Effector memory CD4-positive, alpha-beta T cell (primary cell): ENCODE data around the gene MICAL3.

ENCODE experiments used
- DNase-seq, 3 donors: peaks; one replicate each; pipeline ENCODE4 v3.0.0-alpha.2; 2020
- H3K27ac ChIP-seq: 2 replicates; pipeline ENCODE4 v1.7.0; 2013; ENCODE audit warnings: mild to moderate bottlenecking, low read length, moderate library complexity; ENCODE audit not compliant: insufficient read depth, poor library complexity, severe bottlenecking
- H3K27me3 ChIP-seq: replicated peaks from 2 replicates; pipeline ENCODE4 v1.7.0; 2013; ENCODE audit warnings: mild to moderate bottlenecking, low read length; ENCODE audit not compliant: insufficient read depth, control insufficient read depth, poor library complexity, severe bottlenecking
- H3K36me3 ChIP-seq: 2 replicates; pipeline ENCODE4 v1.7.0; 2013; ENCODE audit warnings: mild to moderate bottlenecking, low read length, moderate library complexity; ENCODE audit not compliant: control insufficient read depth, insufficient read depth
- H3K4me1 ChIP-seq: 2 replicates; pipeline ENCODE4 v1.7.0; 2013; ENCODE audit warnings: low read length, mild to moderate bottlenecking; ENCODE audit not compliant: control insufficient read depth, insufficient read depth, poor library complexity, severe bottlenecking
- H3K4me3 ChIP-seq: 2 replicates; pipeline ENCODE4 v1.7.0; 2013; ENCODE audit warnings: low read length, low read depth, mild to moderate bottlenecking; ENCODE audit not compliant: insufficient read depth, poor library complexity, severe bottlenecking
- H3K9me3 ChIP-seq: 2 replicates; pipeline ENCODE4 v1.7.0; 2013; ENCODE audit warnings: mild to moderate bottlenecking, low read length, moderate library complexity; ENCODE audit not compliant: control insufficient read depth

MICAL3 gene

DNA sequence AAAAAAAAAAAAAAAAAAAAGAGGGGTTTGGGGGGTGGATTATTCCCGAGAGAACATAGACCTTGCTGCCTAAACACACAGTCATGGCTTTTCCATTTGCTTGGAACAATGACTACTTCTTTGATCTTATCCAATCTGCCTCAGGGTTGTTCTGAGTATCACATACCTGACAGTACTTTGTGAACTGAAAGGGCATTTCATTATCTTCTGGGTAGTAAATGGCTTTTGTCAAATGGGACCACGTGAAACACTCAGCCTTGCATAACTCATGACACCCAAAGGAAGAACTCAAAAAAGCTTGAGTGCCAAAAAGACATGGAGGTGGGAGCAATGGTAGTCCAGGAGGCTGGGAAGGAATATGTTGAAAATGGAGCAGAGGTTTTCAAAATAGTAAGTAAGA is 126.9 kb downstream of the MICAL3 start:
- no peaks in the 10 kb centered on the region for H3K27me3 ChIP-seq
- no peaks in the 10 kb centered on the region for H3K9me3 ChIP-seq
- no peak for DNase-seq
- no peak overlapping the region for H3K27ac ChIP-seq
- H3K4me1 ChIP-seq: no peaks in the 10 kb centered on the region
- H3K4me3 ChIP-seq: no peak overlapping the region
- peaks cover 27% of the 10 kb centered on the region for H3K36me3 ChIP-seq

DNA sequence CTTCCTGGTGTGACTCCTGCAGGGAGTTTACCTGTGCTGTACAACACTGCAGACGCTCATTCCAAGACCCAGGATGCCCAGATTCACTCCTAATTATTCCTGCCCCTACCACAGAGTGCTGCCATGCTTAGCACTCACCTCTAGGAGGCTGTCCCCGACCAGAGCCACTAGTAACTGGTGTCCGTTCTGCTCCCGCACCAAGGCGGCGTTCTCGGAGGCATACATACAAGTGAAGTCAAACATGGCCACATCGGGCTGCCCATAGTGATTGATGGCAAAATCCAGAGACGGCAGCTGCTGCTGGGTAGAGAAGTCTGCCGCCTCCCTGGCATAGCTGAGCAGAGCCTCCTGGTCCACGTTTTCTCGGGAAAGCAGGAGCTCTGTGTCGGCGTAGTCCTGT is 127.8 kb downstream of the MICAL3 start:
- no peak for DNase-seq
- no peak overlapping the region for H3K27ac ChIP-seq
- H3K4me3 ChIP-seq: no peak overlapping the region
- H3K4me1 ChIP-seq: no peaks in the 10 kb centered on the region
- no peaks in the 10 kb centered on the region for H3K9me3 ChIP-seq
- no peaks in the 10 kb centered on the region for H3K27me3 ChIP-seq
- H3K36me3 ChIP-seq: peaks cover 24% of the 10 kb centered on the region

DNA sequence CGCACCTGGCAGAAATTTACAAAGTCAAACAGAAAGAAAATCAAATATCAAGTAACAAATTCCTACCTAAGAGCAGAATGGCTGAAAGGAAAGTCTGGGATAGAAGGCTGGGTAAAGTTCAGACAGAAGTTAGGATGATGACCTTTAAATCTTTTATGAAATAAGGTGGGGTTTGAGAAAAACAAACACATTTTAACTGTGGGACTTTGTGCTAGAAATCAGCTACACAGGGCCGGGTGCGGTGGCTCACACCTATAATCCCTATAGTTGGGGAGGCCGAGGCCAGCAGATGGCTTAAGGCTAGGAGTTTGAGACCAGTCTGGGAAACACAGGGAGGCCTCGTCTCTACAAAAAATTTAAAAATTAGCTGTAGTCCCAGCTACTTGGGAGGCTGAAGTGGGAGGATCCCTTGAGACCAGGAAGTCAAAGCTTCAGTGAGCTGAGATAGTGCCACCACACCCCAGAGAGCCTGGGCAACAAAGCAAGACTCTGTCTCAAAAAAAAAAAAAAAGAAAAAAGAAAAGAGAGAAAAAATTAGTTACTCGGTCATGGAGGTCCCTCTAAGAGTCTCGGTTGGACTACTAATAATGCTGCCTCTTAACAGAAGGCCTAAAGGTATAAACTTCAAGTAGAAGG is 130.3 kb downstream of the MICAL3 start:
- Histone ChIP-seq H3K36me3 (peaks cover 15% of the 10 kb centered on the region), H3K9me3 (no peaks in the 10 kb centered on the region), H3K4me1 (no peaks in the 10 kb centered on the region), H3K4me3 (no peak overlapping the region), H3K27me3 (no peaks in the 10 kb centered on the region), H3K27ac (no peak overlapping the region)
- DNase-seq: no peak

DNA sequence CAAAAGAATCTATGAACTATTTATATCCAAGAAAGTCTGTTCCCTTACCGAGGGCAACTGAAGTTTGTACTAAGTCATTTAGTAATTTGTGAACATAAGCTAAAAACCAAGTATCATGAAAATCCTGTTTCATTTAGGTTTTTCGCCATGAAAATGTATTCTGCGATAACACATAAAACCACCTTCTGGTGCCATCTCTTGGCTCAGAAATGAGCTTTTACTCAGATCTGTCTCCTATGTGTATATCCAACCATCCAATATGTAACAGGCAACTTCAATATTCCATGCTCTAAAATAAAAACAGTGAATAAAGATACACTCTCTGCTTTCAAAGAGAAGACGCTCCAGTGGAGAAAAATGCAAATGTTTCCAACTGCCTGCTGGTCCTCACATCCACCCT is 132.0 kb downstream of the MICAL3 start:
- Histone ChIP-seq H3K4me1 (no peaks in the 10 kb centered on the region), H3K9me3 (no peaks in the 10 kb centered on the region), H3K27ac (no peak overlapping the region), H3K27me3 (no peaks in the 10 kb centered on the region), H3K4me3 (no peak overlapping the region), H3K36me3 (peaks cover 20% of the 10 kb centered on the region)
- no peak for DNase-seq

DNA sequence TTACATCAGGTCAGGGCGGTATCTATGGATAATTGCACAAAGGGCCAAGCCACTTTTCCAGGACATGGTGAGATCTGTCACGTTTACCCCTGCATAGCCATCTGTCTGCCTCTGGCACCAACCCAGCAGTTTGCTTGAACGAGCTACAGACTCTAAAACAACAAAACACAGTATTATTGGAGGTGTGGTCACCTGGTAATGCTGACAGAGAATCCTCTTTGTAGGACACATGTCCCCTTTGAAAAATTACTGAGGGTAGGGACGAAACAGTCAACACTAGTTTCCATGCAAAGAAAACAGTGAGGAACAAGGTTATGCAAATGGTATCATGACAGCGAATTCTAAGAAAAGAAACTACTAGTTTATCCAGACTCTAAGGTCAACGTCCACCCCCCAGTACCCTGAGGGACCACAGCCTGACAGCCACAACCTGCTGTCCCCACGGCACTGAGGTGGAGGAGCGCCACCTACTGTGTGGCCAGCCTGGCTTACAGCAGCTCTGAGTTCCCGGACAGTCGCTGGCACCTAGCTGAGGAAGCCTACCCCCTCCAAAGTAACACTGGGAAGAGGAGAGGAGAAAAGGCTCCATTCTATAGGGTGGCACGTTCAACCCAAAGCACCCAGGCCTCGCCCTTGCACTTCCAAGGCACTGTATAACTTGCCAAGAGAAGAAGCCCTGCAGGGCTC is 132.7 kb downstream of the MICAL3 start:
- peaks cover 24% of the 10 kb centered on the region for H3K36me3 ChIP-seq
- no peak for DNase-seq

DNA sequence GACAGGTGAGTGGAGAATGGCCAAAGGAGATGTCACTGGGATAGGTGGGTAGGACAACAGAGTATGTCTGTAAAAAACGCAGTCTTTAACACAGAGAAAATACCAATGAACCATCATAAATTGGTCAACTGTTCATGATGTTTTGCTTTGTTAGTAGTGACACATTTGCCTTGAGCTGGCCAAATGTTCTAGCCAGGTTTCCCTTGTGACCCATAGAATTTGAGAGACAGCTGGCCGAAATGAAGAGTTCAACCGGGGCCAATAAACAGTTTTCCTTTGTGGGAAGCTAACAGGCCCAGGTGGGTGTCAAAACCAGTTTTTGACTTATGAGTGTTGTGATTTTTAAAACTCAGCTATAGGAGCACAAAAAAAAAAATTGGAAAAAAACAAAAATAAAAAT is 133.5 kb downstream of the MICAL3 start:
- no peaks in the 10 kb centered on the region for H3K9me3 ChIP-seq
- H3K4me3 ChIP-seq: no peak overlapping the region
- H3K4me1 ChIP-seq: no peaks in the 10 kb centered on the region
- no peaks in the 10 kb centered on the region for H3K27me3 ChIP-seq
- no peak for DNase-seq
- H3K27ac ChIP-seq: no peak overlapping the region
- H3K36me3 ChIP-seq: peaks cover 23% of the 10 kb centered on the region

More for the DNA sequence above, 132.7 kb downstream of the MICAL3 start:
- H3K4me1 ChIP-seq: no peaks in the 10 kb centered on the region
- no peak overlapping the region for H3K27ac ChIP-seq
- H3K4me3 ChIP-seq: no peak overlapping the region
- H3K9me3 ChIP-seq: no peaks in the 10 kb centered on the region
- no peaks in the 10 kb centered on the region for H3K27me3 ChIP-seq

DNA sequence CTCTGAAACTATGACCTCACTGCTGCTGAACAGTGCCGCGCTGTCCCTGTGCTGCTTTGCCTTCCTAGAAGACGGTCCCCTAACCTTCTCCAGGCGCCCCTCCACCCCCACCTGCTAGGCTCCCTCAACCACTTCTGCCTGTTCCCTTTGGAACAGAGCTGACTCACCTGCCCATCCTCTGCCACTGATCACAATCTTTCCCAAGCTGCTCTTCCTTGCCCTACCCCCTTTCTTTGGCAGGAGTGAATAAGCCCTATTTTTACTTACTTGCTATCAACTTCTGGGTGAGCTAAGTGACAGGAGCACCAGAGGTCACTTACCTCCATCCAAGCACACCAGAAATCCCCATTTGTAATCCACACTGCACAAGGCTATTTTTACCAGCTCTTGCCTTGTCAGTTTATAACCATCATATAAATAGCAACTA is 134.1 kb downstream of the MICAL3 start:
- Histone ChIP-seq H3K27me3 (no peaks in the 10 kb centered on the region), H3K4me3 (no peak overlapping the region), H3K27ac (no peak overlapping the region), H3K4me1 (no peaks in the 10 kb centered on the region), H3K9me3 (no peaks in the 10 kb centered on the region), H3K36me3 (peaks cover 29% of the 10 kb centered on the region)
- DNase-seq: no peak

DNA sequence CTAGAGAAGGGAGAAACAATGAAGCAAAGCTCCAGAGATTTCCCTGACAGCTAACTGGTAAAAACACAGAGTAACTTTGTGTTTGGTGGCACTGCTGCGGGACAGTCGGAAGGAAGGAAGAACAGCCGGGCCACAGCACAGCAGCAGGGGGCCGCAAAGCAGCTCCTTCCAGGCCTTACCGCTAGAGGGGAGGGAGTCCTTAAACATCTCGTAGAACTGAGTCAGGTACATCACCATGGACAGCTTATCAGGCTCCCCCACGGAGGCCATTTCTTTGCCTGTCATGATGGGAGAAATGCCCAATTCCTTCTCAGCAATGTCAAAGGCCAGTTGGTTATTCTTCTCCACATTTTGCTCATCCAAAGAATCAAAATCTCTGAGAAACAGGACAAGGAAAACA is 135.5 kb downstream of the MICAL3 start:
- DNase-seq: no peak

DNA sequence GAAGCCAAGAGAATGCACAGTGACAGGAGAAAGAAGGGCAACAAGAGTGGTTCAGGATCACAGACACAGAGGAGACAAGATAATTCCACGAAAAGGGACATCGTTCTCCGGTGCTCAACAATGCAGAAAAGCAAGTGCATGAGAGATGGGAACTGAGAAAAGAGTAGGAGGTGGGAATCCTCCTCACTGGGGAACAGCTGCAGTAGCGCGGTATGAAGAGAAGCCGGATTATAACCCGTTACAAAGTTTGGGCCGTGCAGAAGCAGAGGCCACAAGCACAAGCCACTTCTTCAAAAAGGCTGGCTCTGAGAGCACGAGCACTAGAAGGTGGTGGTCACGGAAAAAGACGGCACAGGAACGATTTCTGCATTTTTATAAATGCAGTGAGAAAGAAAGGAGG is 135.9 kb downstream of the MICAL3 start:
- Histone ChIP-seq H3K36me3 (peaks cover 32% of the 10 kb centered on the region), H3K27ac (no peak overlapping the region), H3K4me1 (no peaks in the 10 kb centered on the region), H3K27me3 (no peaks in the 10 kb centered on the region), H3K4me3 (no peak overlapping the region), H3K9me3 (no peaks in the 10 kb centered on the region)
- no peak for DNase-seq

More for the DNA sequence above, 135.5 kb downstream of the MICAL3 start:
- Histone ChIP-seq H3K27ac (no peak overlapping the region), H3K36me3 (peaks cover 35% of the 10 kb centered on the region), H3K27me3 (no peaks in the 10 kb centered on the region), H3K9me3 (no peaks in the 10 kb centered on the region), H3K4me3 (no peak overlapping the region), H3K4me1 (no peaks in the 10 kb centered on the region)

DNA sequence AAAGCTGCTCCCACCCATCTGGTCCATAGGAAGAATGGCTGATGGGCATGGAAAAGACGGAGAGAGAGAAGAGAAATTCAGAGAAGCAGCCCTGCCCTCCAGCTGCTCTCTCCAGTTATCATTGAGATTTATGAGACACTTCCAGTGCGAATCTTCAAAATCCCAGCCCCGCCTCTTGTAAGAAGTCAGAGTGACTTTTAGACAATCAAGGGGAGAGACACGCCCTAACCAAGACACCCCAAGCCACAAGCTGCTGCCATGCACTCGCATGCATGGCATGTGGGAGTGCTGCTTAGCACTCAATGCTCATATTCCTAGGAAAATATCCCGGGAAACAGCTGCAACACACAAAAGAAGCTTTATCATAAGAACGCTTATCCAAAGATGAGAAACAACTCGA is 139.5 kb downstream of the MICAL3 start:
- Histone ChIP-seq H3K4me1 (no peaks in the 10 kb centered on the region), H3K27me3 (no peaks in the 10 kb centered on the region), H3K9me3 (no peaks in the 10 kb centered on the region), H3K27ac (no peak overlapping the region), H3K36me3 (peaks cover 29% of the 10 kb centered on the region), H3K4me3 (no peak overlapping the region)
- DNase-seq: no peak
